Astrocyte of the spinal cord (primary cell): ENCODE data around the gene SREBF2.

ENCODE experiments used
- DNase-seq: peaks from one replicate; pipeline ENCODE4 v3.0.0; 2011; ENCODE audit warnings: low read depth, low spot score
- H3K4me3 ChIP-seq: 2 replicates; pipeline ENCODE4 v1.5.1; 2011; ENCODE audit warnings: low read depth, mild to moderate bottlenecking, low read length, moderate library complexity
- in situ Hi-C: cut with HindIII; loops from 2 replicates; pipeline ENCODE4 v1.10.0; 2017; ENCODE audit warnings: low sequenced_read_pairs
- TF ChIP-seq, protein P1 (sequence below): IDR thresholded peaks from 2 replicates; pipeline ENCODE4 v1.5.1; 2012; ENCODE audit warnings: low read depth, mild to moderate bottlenecking, low read length, inconsistent platforms

SREBF2 gene

DNA sequence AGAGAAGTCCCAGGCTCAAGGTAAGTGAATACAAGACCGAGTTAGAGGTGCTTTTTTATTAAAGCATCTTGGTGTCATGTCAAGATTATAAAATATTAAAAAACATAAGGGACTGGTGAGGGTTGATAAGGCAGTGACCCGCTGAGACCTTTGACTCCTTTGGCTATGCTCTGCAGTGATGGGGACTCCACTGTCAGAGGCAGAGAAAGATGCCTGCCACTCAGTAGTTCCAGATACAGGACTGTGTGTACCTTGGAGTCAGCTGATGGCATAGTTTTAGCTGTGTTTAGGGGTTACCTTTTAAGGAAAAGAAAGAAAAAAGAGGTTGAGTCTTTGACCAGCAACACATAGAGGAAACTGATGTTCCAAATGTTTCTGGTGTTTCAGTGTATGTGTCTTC, 41.2 kb downstream of the SREBF2 start:
- no peak overlapping the region for H3K4me3 ChIP-seq
- TF ChIP-seq, protein P1, sequence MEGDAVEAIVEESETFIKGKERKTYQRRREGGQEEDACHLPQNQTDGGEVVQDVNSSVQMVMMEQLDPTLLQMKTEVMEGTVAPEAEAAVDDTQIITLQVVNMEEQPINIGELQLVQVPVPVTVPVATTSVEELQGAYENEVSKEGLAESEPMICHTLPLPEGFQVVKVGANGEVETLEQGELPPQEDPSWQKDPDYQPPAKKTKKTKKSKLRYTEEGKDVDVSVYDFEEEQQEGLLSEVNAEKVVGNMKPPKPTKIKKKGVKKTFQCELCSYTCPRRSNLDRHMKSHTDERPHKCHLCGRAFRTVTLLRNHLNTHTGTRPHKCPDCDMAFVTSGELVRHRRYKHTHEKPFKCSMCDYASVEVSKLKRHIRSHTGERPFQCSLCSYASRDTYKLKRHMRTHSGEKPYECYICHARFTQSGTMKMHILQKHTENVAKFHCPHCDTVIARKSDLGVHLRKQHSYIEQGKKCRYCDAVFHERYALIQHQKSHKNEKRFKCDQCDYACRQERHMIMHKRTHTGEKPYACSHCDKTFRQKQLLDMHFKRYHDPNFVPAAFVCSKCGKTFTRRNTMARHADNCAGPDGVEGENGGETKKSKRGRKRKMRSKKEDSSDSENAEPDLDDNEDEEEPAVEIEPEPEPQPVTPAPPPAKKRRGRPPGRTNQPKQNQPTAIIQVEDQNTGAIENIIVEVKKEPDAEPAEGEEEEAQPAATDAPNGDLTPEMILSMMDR: no peak
- no peak for DNase-seq
- in situ Hi-C loops: no loop called here

- no peak for DNase-seq
- in situ Hi-C loops: no loop called here
- TF ChIP-seq, protein P1: no peak
- no peak overlapping the region for H3K4me3 ChIP-seq
Measured at GRCh38 chr22:41875531-41876270, 42.8 kb downstream of the SREBF2 start.

DNA sequence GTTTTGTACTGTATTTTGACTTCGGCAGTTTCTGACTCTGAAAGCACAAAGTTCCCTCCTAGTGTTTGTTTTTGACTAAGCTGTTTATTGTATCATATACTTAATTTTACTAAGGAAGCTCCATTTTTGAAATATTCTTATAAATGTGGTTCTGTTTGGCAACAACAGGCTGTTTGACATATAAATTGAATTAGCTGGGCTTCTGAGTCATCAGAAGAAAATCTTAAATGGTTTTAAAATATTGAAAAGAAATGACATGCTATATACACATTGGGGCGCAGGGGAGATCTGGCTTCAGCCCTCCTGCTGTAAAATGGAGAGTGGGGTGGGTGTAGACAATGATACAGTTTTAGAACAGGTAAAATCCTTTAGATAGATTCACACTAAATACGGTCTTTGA, 43.4 kb downstream of the SREBF2 start:
- no peak for DNase-seq
- no peak overlapping the region for H3K4me3 ChIP-seq
- in situ Hi-C loops: no loop called here
- TF ChIP-seq, protein P1: no peak

DNA sequence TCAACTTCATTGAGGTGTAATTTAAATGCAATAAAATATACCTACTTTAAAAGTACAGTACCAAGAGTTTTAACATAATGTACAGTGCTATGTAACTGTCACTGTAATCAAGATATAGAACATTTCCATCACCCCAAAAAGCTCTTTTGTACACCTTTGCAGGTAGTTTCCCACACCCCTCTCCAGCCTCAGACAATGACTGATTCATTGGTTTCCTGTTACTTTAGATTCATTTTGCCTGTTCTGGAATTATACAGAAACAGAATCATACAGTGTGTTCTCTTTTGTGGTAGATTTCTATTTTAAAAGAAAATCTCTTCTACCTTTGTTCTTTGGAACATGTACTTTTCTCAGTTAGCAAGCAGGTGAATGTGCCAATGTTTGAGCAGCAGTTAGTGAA, 43.8 kb downstream of the SREBF2 start:
- no peak for DNase-seq
- in situ Hi-C loops: no loop called here
- no peak overlapping the region for H3K4me3 ChIP-seq
- TF ChIP-seq, protein P1: no peak

GRCh38 chr22:41880653-41881052, 47.7 kb downstream of the SREBF2 start:
- in situ Hi-C loops: no loop called here
- no peak overlapping the region for H3K4me3 ChIP-seq
- no peak for DNase-seq
- TF ChIP-seq, protein P1: no peak

- in situ Hi-C loops: no loop called here
- no peak overlapping the region for H3K4me3 ChIP-seq
- TF ChIP-seq, protein P1: no peak
- DNase-seq: no peak
Measured at GRCh38 chr22:41883400-41883799, 50.5 kb downstream of the SREBF2 start.

- H3K4me3 ChIP-seq: no peak overlapping the region
- in situ Hi-C loops: no loop called here
- no peak for DNase-seq
- TF ChIP-seq, protein P1: no peak
Measured at GRCh38 chr22:41885116-41885515, 52.2 kb downstream of the SREBF2 start.
